Vagina (tissue), 2 donors: ENCODE measurements around the gene MRTFA. TPM values are rescaled to one million over a fixed set of nuclear protein-coding genes. Genes with fewer than 3 reads are reported as not detected.
A peak's percentile ranks its signal among the peaks of the same experiment; 100 is the strongest.

Experiments used
- DNase-seq, 2 donors: peaks; one replicate each; pipeline ENCODE4 v3.0.0-alpha.2; 2017; ENCODE audit errors: extremely low spot score in 2 of 2
- H3K27ac ChIP-seq: fragments of 200-600 bp; sonication (generic); one replicate; pipeline ENCODE4 v1.5.1; 2019
- H3K27me3 ChIP-seq: fragments of 200-600 bp; sonication (generic); one replicate; pipeline ENCODE4 v1.5.1; 2019
- H3K36me3 ChIP-seq, 2 donors: fragments of 200-600 bp; sonication (generic); one replicate each; pipeline ENCODE4 v1.5.1; 2017 to 2019
- H3K4me1 ChIP-seq: fragments of 200-600 bp; sonication (generic); one replicate; pipeline ENCODE4 v1.5.1; 2019
- H3K4me3 ChIP-seq, 2 donors: fragments of 200-600 bp; sonication (generic); 1 replicate in 1 of 2; 2 replicates in 1 of 2; pipeline ENCODE4 v1.5.1; 2016 to 2019
- H3K9me3 ChIP-seq: fragments of 200-600 bp; sonication (generic); one replicate; pipeline ENCODE4 v1.5.1; 2019
- POLR2A ChIP-seq, 2 donors: fragments of 450-650 bp; IDR thresholded peaks; one replicate each; pipeline ENCODE4 v1.6.1; 2017; ENCODE audit warnings: antibody characterized with exemption in 2 of 2, mild to moderate bottlenecking in 2 of 2, moderate library complexity in 2 of 2
- POLR2AphosphoS5 ChIP-seq, 2 donors: sonication (generic); formaldehyde crosslinking; IDR thresholded peaks; one replicate each; pipeline ENCODE4 v1.9.0; 2017; ENCODE audit warnings: antibody characterized with exemption in 2 of 2, mild to moderate bottlenecking in 2 of 2, low read depth in 1 of 2; ENCODE audit not compliant: insufficient read depth in 1 of 2
- intact Hi-C: fragments of 100-400 bp; cut with DNase I; formaldehyde crosslinking; loops from one replicate; pipeline ENCODE4 v1.15.1; 2023
- total RNA-seq: library from RNA; depleted of rRNA; stranded (reverse); fragments of >200 nt; gene quantifications from one replicate; pipeline ENCODE4 v1.2.3, GENCODE V29; 2016
- TF ChIP-seq, protein P1 (sequence below), 3 experiments: fragments of 450-650 bp in 2 of 3; fragments of 200-600 bp in 1 of 3; sonication (generic) in 1 of 3; IDR thresholded peaks; one replicate each; pipeline ENCODE4 v1.5.1; 2017 to 2019; ENCODE audit warnings: antibody characterized with exemption in 3 of 3, mild to moderate bottlenecking in 2 of 3, moderate library complexity in 2 of 3

Gene MRTFA
- total RNA-seq, 1 donor from 2014 or later: 99.4 TPM

DNA sequence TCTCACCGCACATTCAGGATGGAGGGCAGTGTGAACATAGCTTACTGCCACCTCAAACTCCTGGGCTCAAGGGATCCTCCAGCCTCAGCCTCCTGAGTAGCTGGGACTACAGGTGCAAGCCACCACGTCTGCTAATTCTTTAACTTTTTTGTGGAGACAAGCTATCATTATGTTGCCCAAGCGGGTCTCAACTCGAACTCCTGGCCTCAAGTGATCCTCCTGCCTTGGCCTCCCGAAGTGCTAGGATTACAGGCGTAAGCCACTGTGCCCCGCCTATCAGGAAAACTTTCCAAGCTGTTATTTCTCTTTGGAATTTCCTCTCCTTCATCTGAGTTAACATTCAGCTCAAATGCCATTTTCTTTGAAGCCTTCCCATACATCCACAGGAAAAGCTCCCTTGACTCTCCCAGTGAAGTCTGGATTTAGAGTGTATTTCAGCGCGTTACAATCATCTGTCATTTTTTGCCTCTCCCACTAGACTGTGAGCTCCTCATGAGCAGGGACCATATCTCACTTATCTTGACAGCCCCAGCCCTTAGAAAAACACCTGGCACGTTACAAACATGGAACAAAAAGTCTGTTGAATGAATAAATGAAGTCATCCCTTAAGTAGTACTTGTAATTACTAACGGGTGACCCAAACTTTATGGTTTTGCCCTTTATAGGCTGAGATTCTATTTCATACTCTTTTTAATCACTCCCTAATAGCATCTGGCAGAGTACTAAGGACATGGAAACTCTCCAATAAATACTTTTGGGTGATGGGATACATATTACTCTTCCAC is 2.2 kb downstream of the MRTFA start:
- DNase-seq: no peak
- TF ChIP-seq, protein P1, sequence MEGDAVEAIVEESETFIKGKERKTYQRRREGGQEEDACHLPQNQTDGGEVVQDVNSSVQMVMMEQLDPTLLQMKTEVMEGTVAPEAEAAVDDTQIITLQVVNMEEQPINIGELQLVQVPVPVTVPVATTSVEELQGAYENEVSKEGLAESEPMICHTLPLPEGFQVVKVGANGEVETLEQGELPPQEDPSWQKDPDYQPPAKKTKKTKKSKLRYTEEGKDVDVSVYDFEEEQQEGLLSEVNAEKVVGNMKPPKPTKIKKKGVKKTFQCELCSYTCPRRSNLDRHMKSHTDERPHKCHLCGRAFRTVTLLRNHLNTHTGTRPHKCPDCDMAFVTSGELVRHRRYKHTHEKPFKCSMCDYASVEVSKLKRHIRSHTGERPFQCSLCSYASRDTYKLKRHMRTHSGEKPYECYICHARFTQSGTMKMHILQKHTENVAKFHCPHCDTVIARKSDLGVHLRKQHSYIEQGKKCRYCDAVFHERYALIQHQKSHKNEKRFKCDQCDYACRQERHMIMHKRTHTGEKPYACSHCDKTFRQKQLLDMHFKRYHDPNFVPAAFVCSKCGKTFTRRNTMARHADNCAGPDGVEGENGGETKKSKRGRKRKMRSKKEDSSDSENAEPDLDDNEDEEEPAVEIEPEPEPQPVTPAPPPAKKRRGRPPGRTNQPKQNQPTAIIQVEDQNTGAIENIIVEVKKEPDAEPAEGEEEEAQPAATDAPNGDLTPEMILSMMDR (IDR thresholded peaks at IDR 0.05): no peak
- TF ChIP-seq POLR2A (IDR thresholded peaks at IDR 0.05): no peak
- TF ChIP-seq POLR2AphosphoS5 (IDR thresholded peaks at IDR 0.05; ENCODE audit: insufficient read depth in 1 of 2, low read depth in 1 of 2): no peak
- Histone ChIP-seq H3K9me3 (no peaks in the 10 kb centered on the region), H3K27me3 (no peaks in the 10 kb centered on the region), H3K4me1 (peaks cover 35% of the 10 kb centered on the region), H3K4me3 (peak overlapping the region; percentile 69 to 77), H3K36me3 (no peaks in the 10 kb centered on the region), H3K27ac (peak overlapping the region; percentile 92)
- intact Hi-C loops: loop anchor here (10.0 kb wide), 1 partner anchor 120 kb away; no protein-coding TSS in a partner anchor

- no peaks in the 10 kb centered on the region for H3K27me3 ChIP-seq
- no peak overlapping the region for H3K27ac ChIP-seq
- DNase-seq: no peak
- H3K36me3 ChIP-seq: no peaks in the 10 kb centered on the region
- no peak for TF ChIP-seq POLR2AphosphoS5 (IDR thresholded peaks at IDR 0.05; ENCODE audit: insufficient read depth in 1 of 2, low read depth in 1 of 2)
- TF ChIP-seq, protein P1 (IDR thresholded peaks at IDR 0.05): no peak
- H3K9me3 ChIP-seq: no peaks in the 10 kb centered on the region
- peaks cover 43% of the 10 kb centered on the region for H3K4me1 ChIP-seq
- intact Hi-C loops: loop anchor here (10.0 kb wide), 1 partner anchor 118 kb away; no protein-coding TSS in a partner anchor
- no peak overlapping the region for H3K4me3 ChIP-seq
Measured at GRCh38 chr22:40633036-40633435, 3.5 kb downstream of the MRTFA start.

- intact Hi-C loops: loop anchor here (10.0 kb wide), 1 partner anchor 117 kb away; no protein-coding TSS in a partner anchor
- Histone ChIP-seq H3K27me3 (no peaks in the 10 kb centered on the region), H3K4me3 (no peak overlapping the region), H3K27ac (no peak overlapping the region), H3K4me1 (peaks cover 45% of the 10 kb centered on the region), H3K9me3 (no peaks in the 10 kb centered on the region), H3K36me3 (no peaks in the 10 kb centered on the region)
- DNase-seq: no peak
- TF ChIP-seq POLR2A (IDR thresholded peaks at IDR 0.05) (no peak), POLR2AphosphoS5 (IDR thresholded peaks at IDR 0.05; ENCODE audit: insufficient read depth in 1 of 2, low read depth in 1 of 2) (no peak)
- TF ChIP-seq, protein P1 (IDR thresholded peaks at IDR 0.05): no peak
Measured at GRCh38 chr22:40631925-40632324, 4.6 kb downstream of the MRTFA start.

DNA sequence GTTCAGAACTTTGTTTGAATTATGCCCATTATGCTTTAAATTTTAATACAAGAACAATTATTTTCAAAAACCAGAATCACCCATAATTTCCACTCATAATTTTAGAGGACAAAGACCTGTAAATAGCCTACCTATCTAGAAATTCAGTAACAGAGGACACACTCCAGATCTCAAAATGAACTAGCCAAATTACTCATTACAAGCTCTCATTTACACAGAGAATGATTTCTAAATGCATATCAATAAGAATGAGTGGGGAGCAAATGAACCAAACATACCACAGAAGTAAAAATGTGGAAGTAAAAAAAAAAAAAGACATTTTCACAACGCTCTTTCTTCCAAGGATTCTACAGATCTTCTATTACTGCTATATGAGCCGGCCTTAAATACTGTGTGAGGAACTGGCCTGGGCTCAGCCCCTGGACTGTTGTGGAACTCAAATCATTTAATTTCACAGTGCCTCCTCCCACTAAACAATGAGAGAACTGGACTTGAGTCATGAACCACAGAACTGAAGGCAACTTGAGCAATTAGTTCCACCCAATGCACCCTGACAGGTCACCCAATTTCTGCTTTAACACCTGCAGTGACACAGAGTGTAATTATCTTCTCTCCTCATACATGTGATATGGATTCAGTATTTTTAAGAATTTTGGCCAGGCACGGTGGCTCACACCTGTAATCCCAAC is 8.0 kb downstream of the MRTFA start:
- H3K27ac ChIP-seq: no peak overlapping the region
- DNase-seq: no peak
- H3K4me3 ChIP-seq: no peak overlapping the region
- H3K27me3 ChIP-seq: no peaks in the 10 kb centered on the region
- H3K4me1 ChIP-seq: peaks cover 39% of the 10 kb centered on the region
- H3K9me3 ChIP-seq: no peaks in the 10 kb centered on the region
- intact Hi-C loops: no loop called here
- TF ChIP-seq POLR2AphosphoS5 (IDR thresholded peaks at IDR 0.05; ENCODE audit: insufficient read depth in 1 of 2, low read depth in 1 of 2) (peak in 1 of 2 donors; percentile 57), POLR2A (IDR thresholded peaks at IDR 0.05) (no peak)
- H3K36me3 ChIP-seq: no peaks in the 10 kb centered on the region

- Histone ChIP-seq H3K9me3 (no peaks in the 10 kb centered on the region), H3K27me3 (no peaks in the 10 kb centered on the region), H3K27ac (no peak overlapping the region), H3K36me3 (no peaks in the 10 kb centered on the region), H3K4me3 (no peak overlapping the region), H3K4me1 (peaks cover 37% of the 10 kb centered on the region)
- DNase-seq: no peak
- intact Hi-C loops: no loop called here
- TF ChIP-seq POLR2AphosphoS5 (IDR thresholded peaks at IDR 0.05; ENCODE audit: insufficient read depth in 1 of 2, low read depth in 1 of 2) (no peak), POLR2A (IDR thresholded peaks at IDR 0.05) (no peak)
- TF ChIP-seq, protein P1 (IDR thresholded peaks at IDR 0.05): no peak
Measured at GRCh38 chr22:40627612-40628011, 8.9 kb downstream of the MRTFA start.
